GM23248 (cell line): ENCODE results near the gene GMPPB.

ENCODE experiments used
- EZH2 ChIP-seq: fragments of 200-600 bp; sonication (generic); IDR thresholded peaks from 2 replicates; pipeline ENCODE4 v1.6.1; 2018; ENCODE audit warnings: antibody characterized with exemption, mild to moderate bottlenecking; ENCODE audit not compliant: insufficient read depth, poor library complexity, severe bottlenecking
- EZH2phosphoT487 ChIP-seq: fragments of 200-600 bp; sonication (generic); IDR thresholded peaks from 2 replicates; pipeline ENCODE4 v1.6.1; 2018; ENCODE audit warnings: antibody characterized with exemption, moderate library complexity, mild to moderate bottlenecking, low read depth; ENCODE audit not compliant: insufficient read depth

DNA sequence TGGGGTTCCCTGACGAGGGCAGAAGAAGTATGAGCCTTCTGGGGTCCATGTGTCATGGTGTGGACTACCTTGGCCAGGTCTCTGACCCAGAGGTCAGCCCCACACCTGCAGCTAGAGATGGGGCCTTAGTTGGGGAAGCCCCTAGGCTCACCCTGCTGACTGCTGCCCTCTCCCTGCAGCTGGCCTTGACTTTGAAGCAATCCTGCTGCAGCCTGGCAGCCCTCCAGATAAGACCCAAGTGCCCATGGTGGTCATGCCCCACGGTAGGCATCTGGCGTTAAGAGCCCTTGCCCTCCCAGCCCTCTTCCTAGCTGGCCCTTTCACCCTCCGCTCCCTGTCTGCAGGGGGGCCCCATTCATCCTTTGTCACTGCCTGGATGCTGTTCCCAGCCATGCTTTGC, 42.2 kb downstream of the GMPPB start:
- no peak for TF ChIP-seq EZH2phosphoT487
- no peak for TF ChIP-seq EZH2
